WTC11 (cell line): Measurements from ENCODE around the gene NTRK2.

Experiments
- CREB1 ChIP-seq: sonication (generic); formaldehyde crosslinking; IDR thresholded peaks from 2 replicates; pipeline ENCODE4 v1.8.0; 2023; ENCODE audit warnings: mild to moderate bottlenecking, missing genetic modification reagents
- KAT7 ChIP-seq: sonication (generic); formaldehyde crosslinking; IDR thresholded peaks from 2 replicates; pipeline ENCODE4 v1.8.1; 2023; ENCODE audit warnings: missing genetic modification reagents, mild to moderate bottlenecking, borderline replicate concordance
- SMAD3 ChIP-seq: sonication (generic); formaldehyde crosslinking; IDR thresholded peaks from 2 replicates; pipeline ENCODE4 v1.8.0; 2022; ENCODE audit warnings: missing genetic modification reagents, mild to moderate bottlenecking, borderline replicate concordance
- ZNF396 ChIP-seq: fragments of 250-450 bp; sonication (Bioruptor Pico); IDR thresholded peaks from 2 replicates; pipeline ENCODE4 v1.8.0; 2021; ENCODE audit warnings: mild to moderate bottlenecking, moderate library complexity, borderline replicate concordance

- TF ChIP-seq SMAD3 (CRISPR knock-in tag) = no peak
- TF ChIP-seq ZNF396 = no peak
- no peak for TF ChIP-seq KAT7 (CRISPR knock-in tag)
- TF ChIP-seq CREB1 (CRISPR knock-in tag) = no peak
Observed at GRCh38 chr9:84834426-84834825, 164.9 kb downstream of the NTRK2 start.
